ENCODE results near the gene LMF1.
"Not testable (repeated sequence)": the region's sequence is repeated elsewhere in the genome, so short reads cannot be mapped to it uniquely, and the experiment has no call there.

Gene LMF1

GRCh38 chr16:828891-829290 is 141.9 kb downstream of the LMF1 start:
- H3K36me3 Mint-ChIP-seq (ENCODE audit: low read depth), result no peaks in the 10 kb centered on the region
- H3K27ac Mint-ChIP-seq, result no peak overlapping the region
- H3K9me3 Mint-ChIP-seq, result no peaks in the 10 kb centered on the region
- no peaks in the 10 kb centered on the region for H3K4me1 Mint-ChIP-seq (ENCODE audit: low read depth)
- H3K4me3 Mint-ChIP-seq, result no peak overlapping the region
- no peaks in the 10 kb centered on the region for H3K27me3 Mint-ChIP-seq (ENCODE audit: low read depth)

- Mint-ChIP-seq H3K27me3 (ENCODE audit: low read depth) (no peaks in the 10 kb centered on the region), H3K36me3 (ENCODE audit: low read depth) (no peaks in the 10 kb centered on the region), H3K4me1 (ENCODE audit: low read depth) (no peaks in the 10 kb centered on the region), H3K27ac (no peak overlapping the region), H3K9me3 (no peaks in the 10 kb centered on the region), H3K4me3 (no peak overlapping the region)
Observed at GRCh38 chr16:827513-827912, 143.3 kb downstream of the LMF1 start.

- Mint-ChIP-seq H3K4me1 (ENCODE audit: low read depth) (no peaks in the 10 kb centered on the region), H3K27me3 (ENCODE audit: low read depth) (no peaks in the 10 kb centered on the region), H3K36me3 (ENCODE audit: low read depth) (no peaks in the 10 kb centered on the region), H3K4me3 (no peak overlapping the region), H3K9me3 (no peaks in the 10 kb centered on the region), H3K27ac (peak overlapping the region; percentile 24)
Observed at GRCh38 chr16:825341-826061, 145.3 kb downstream of the LMF1 start.

- H3K36me3 Mint-ChIP-seq (ENCODE audit: low read depth), result no peaks in the 10 kb centered on the region
- H3K4me1 Mint-ChIP-seq (ENCODE audit: low read depth), result peaks cover 2% of the 10 kb centered on the region
- H3K4me3 Mint-ChIP-seq, result no peak overlapping the region
- no peaks in the 10 kb centered on the region for H3K27me3 Mint-ChIP-seq (ENCODE audit: low read depth)
- H3K9me3 Mint-ChIP-seq, result no peaks in the 10 kb centered on the region
- H3K27ac Mint-ChIP-seq, result no peak overlapping the region
Observed at GRCh38 chr16:824601-825000, 146.2 kb downstream of the LMF1 start.

- no peaks in the 10 kb centered on the region for H3K27me3 Mint-ChIP-seq (ENCODE audit: low read depth)
- no peak overlapping the region for H3K27ac Mint-ChIP-seq
- H3K4me1 Mint-ChIP-seq (ENCODE audit: low read depth), result peaks cover 2% of the 10 kb centered on the region
- no peak overlapping the region for H3K4me3 Mint-ChIP-seq
- no peaks in the 10 kb centered on the region for H3K36me3 Mint-ChIP-seq (ENCODE audit: low read depth)
- H3K9me3 Mint-ChIP-seq, result no peaks in the 10 kb centered on the region
Observed at GRCh38 chr16:824194-824593, 146.6 kb downstream of the LMF1 start.

GRCh38 chr16:822909-823297 is 147.9 kb downstream of the LMF1 start:
- Mint-ChIP-seq H3K27ac (no peak overlapping the region), H3K4me3 (no peak overlapping the region), H3K27me3 (ENCODE audit: low read depth) (no peaks in the 10 kb centered on the region), H3K9me3 (no peaks in the 10 kb centered on the region), H3K4me1 (ENCODE audit: low read depth) (peaks cover 2% of the 10 kb centered on the region), H3K36me3 (ENCODE audit: low read depth) (no peaks in the 10 kb centered on the region)

GRCh38 chr16:822174-822908 is 148.4 kb downstream of the LMF1 start:
- no peaks in the 10 kb centered on the region for H3K36me3 Mint-ChIP-seq (ENCODE audit: low read depth)
- H3K27ac Mint-ChIP-seq, result no peak overlapping the region
- H3K27me3 Mint-ChIP-seq (ENCODE audit: low read depth), result no peaks in the 10 kb centered on the region
- H3K9me3 Mint-ChIP-seq, result no peaks in the 10 kb centered on the region
- no peak overlapping the region for H3K4me3 Mint-ChIP-seq
- H3K4me1 Mint-ChIP-seq (ENCODE audit: low read depth), result peaks cover 2% of the 10 kb centered on the region

GRCh38 chr16:821751-822150 is 149.0 kb downstream of the LMF1 start:
- Mint-ChIP-seq H3K27ac (no peak overlapping the region), H3K36me3 (ENCODE audit: low read depth) (no peaks in the 10 kb centered on the region), H3K4me1 (ENCODE audit: low read depth) (peaks cover 2% of the 10 kb centered on the region), H3K4me3 (no peak overlapping the region), H3K9me3 (no peaks in the 10 kb centered on the region), H3K27me3 (ENCODE audit: low read depth) (no peaks in the 10 kb centered on the region)

- H3K27ac Mint-ChIP-seq, result no peak overlapping the region
- no peaks in the 10 kb centered on the region for H3K27me3 Mint-ChIP-seq (ENCODE audit: low read depth)
- no peak overlapping the region for H3K4me3 Mint-ChIP-seq
- H3K9me3 Mint-ChIP-seq, result no peaks in the 10 kb centered on the region
- H3K36me3 Mint-ChIP-seq (ENCODE audit: low read depth), result no peaks in the 10 kb centered on the region
- H3K4me1 Mint-ChIP-seq (ENCODE audit: low read depth), result peaks cover 2% of the 10 kb centered on the region
Observed at GRCh38 chr16:820748-821147, 150.0 kb downstream of the LMF1 start.

- not testable (repeated sequence) for H3K27me3 Mint-ChIP-seq (ENCODE audit: low read depth); H3K4me3 Mint-ChIP-seq; H3K36me3 Mint-ChIP-seq (ENCODE audit: low read depth); H3K9me3 Mint-ChIP-seq; H3K4me1 Mint-ChIP-seq (ENCODE audit: low read depth)
- peak overlapping the region; percentile 67 for H3K27ac Mint-ChIP-seq
Observed at GRCh38 chr16:820044-820408, 150.8 kb downstream of the LMF1 start.

- Mint-ChIP-seq H3K4me3 (no peak overlapping the region), H3K27me3 (ENCODE audit: low read depth) (no peaks in the 10 kb centered on the region), H3K9me3 (no peaks in the 10 kb centered on the region), H3K27ac (no peak overlapping the region), H3K36me3 (ENCODE audit: low read depth) (no peaks in the 10 kb centered on the region), H3K4me1 (ENCODE audit: low read depth) (peaks cover 2% of the 10 kb centered on the region)
Observed at GRCh38 chr16:819336-820043, 151.3 kb downstream of the LMF1 start.

GRCh38 chr16:818592-818991 is 152.2 kb downstream of the LMF1 start:
- Mint-ChIP-seq H3K4me3 (no peak overlapping the region), H3K4me1 (ENCODE audit: low read depth) (peaks cover 2% of the 10 kb centered on the region), H3K9me3 (no peaks in the 10 kb centered on the region), H3K27ac (no peak overlapping the region), H3K36me3 (ENCODE audit: low read depth) (no peaks in the 10 kb centered on the region), H3K27me3 (ENCODE audit: low read depth) (peaks cover 5% of the 10 kb centered on the region)

- Mint-ChIP-seq H3K27ac (no peak overlapping the region), H3K27me3 (ENCODE audit: low read depth) (peaks cover 5% of the 10 kb centered on the region), H3K4me3 (no peak overlapping the region), H3K9me3 (no peaks in the 10 kb centered on the region), H3K36me3 (ENCODE audit: low read depth) (no peaks in the 10 kb centered on the region), H3K4me1 (ENCODE audit: low read depth) (peaks cover 2% of the 10 kb centered on the region)
Observed at GRCh38 chr16:818132-818531, 152.7 kb downstream of the LMF1 start.

GRCh38 chr16:817001-817906 is 153.5 kb downstream of the LMF1 start:
- H3K36me3 Mint-ChIP-seq (ENCODE audit: low read depth), result no peaks in the 10 kb centered on the region
- peaks cover 2% of the 10 kb centered on the region for H3K4me1 Mint-ChIP-seq (ENCODE audit: low read depth)
- peaks cover 11% of the 10 kb centered on the region for H3K27me3 Mint-ChIP-seq (ENCODE audit: low read depth)
- no peaks in the 10 kb centered on the region for H3K9me3 Mint-ChIP-seq
- H3K4me3 Mint-ChIP-seq, result no peak overlapping the region
- H3K27ac Mint-ChIP-seq, result no peak overlapping the region
